B cell (primary cell): ENCODE measurements around the gene RASGRF2. TPM values are rescaled to one million over a fixed set of nuclear protein-coding genes. Genes with fewer than 3 reads are reported as not detected.

Experiments
- ATAC-seq: fragments of 200-7000 bp; cut with Tn5 transposase; one replicate; pipeline ENCODE4 v1.10.0; 2021; ENCODE audit warnings: low read depth, mild to moderate bottlenecking, moderate number of reproducible peaks, moderate library complexity
- CTCF ChIA-PET: fragments of 350-600 bp; sonication (Branson Sonifier 250); formaldehyde crosslinking; loops from one replicate; lab custom pipeline; 2021; ENCODE audit warnings: antibody characterized with exemption, inconsistent platforms; lab: Charles Lee
- POLR2A ChIA-PET: fragments of 350-600 bp; sonication (Branson Sonifier 250); formaldehyde crosslinking; loops from one replicate; lab custom pipeline; 2021; ENCODE audit warnings: antibody characterized with exemption; lab: Charles Lee
- DNase-seq: peaks from one replicate; pipeline ENCODE4 v3.0.0; 2013
- H2AFZ ChIP-seq: 2 replicates; pipeline ENCODE4 v1.6.1; 2012; ENCODE audit warnings: mild to moderate bottlenecking, low read depth, low read length; ENCODE audit not compliant: insufficient read depth, poor library complexity, severe bottlenecking
- H3K27ac ChIP-seq, 2 donors: 1 replicate in 1 of 2; 2 replicates in 1 of 2; pipeline ENCODE4 v1.5.1; 2012 to 2013; ENCODE audit warnings: low read length in 2 of 2, mild to moderate bottlenecking in 2 of 2, moderate library complexity in 1 of 2
- H3K27me3 ChIP-seq, 4 experiments: fragments of 200-600 bp in 1 of 4; sonication (generic) in 1 of 4; replicated peaks in 1 of 4; 1 replicate in 2 of 4; 2 replicates in 2 of 4; pipeline versions ENCODE4 v1.6.1 to v1.7.0; 2013 to 2016; ENCODE audit warnings: low read length in 3 of 4, mild to moderate bottlenecking in 2 of 4, mixed read lengths in 1 of 4, moderate library complexity in 1 of 4; ENCODE audit not compliant: insufficient read depth in 4 of 4, control insufficient read depth in 3 of 4; ENCODE audit errors: control extremely low read depth in 1 of 4
- H3K36me3 ChIP-seq, 2 experiments: replicated peaks in 1 of 2; 1 replicate in 1 of 2; 2 replicates in 1 of 2; pipeline versions ENCODE4 v1.6.1 to v1.7.1; 2013; ENCODE audit warnings: low read length in 1 of 2; ENCODE audit not compliant: insufficient read depth in 2 of 2, control insufficient read depth in 1 of 2; ENCODE audit errors: control extremely low read depth in 1 of 2, extremely low read depth in 1 of 2
- H3K4me1 ChIP-seq, 2 donors: fragments of 200-600 bp in 1 of 2; sonication (generic) in 1 of 2; 1 replicate in 1 of 2; 2 replicates in 1 of 2; pipeline versions ENCODE4 v1.5.1 to v1.6.1; 2013 to 2017; ENCODE audit warnings: low read length in 2 of 2; ENCODE audit not compliant: control insufficient read depth in 2 of 2, insufficient read depth in 2 of 2
- H3K4me2 ChIP-seq: replicated peaks from 2 replicates; pipeline ENCODE3; 2012; ENCODE audit warnings: mild to moderate bottlenecking, low read depth, low read length; ENCODE audit not compliant: poor library complexity, severe bottlenecking
- H3K4me3 ChIP-seq, 5 experiments: fragments of 200-600 bp in 1 of 5; sonication (generic) in 1 of 5; 1 replicate in 3 of 5; 2 replicates in 2 of 5; pipeline versions ENCODE4 v1.5.1 to v1.7.0; 2011 to 2016; ENCODE audit warnings: low read length in 4 of 5, mild to moderate bottlenecking in 4 of 5, low read depth in 2 of 5, control low read depth in 1 of 5, moderate library complexity in 1 of 5; ENCODE audit not compliant: insufficient read depth in 1 of 5; ENCODE audit errors: control extremely low read depth in 1 of 5, extremely low read depth in 1 of 5
- H3K79me2 ChIP-seq: fragments of 200-600 bp; sonication (generic); one replicate; pipeline ENCODE4 v1.6.0; 2016; ENCODE audit warnings: low read length; ENCODE audit not compliant: control insufficient read depth, insufficient read depth
- H3K9ac ChIP-seq: fragments of 200-600 bp; sonication (generic); 2 replicates; pipeline ENCODE4 v1.6.1; 2017; ENCODE audit warnings: mild to moderate bottlenecking, low read length, moderate library complexity
- H3K9me3 ChIP-seq, 3 donors: one replicate each; pipeline versions ENCODE4 v1.6.1 to v1.7.1; 2013; ENCODE audit warnings: low read length in 2 of 3; ENCODE audit not compliant: control insufficient read depth in 2 of 3, insufficient read depth in 1 of 3; ENCODE audit errors: control extremely low read depth in 1 of 3
- H4K20me1 ChIP-seq: 2 replicates; pipeline ENCODE4 v1.6.0; 2012; ENCODE audit warnings: mild to moderate bottlenecking, low read length; ENCODE audit not compliant: insufficient read depth, control insufficient read depth, poor library complexity, severe bottlenecking
- H3K27ac Mint-ChIP-seq: one replicate; pipeline ENCODE4 v1.8.0; 2021; ENCODE audit warnings: mixed read lengths
- H3K27me3 Mint-ChIP-seq: one replicate; pipeline ENCODE4 v1.8.0; 2021; ENCODE audit warnings: mixed read lengths
- H3K4me1 Mint-ChIP-seq: one replicate; pipeline ENCODE4 v1.8.0; 2021; ENCODE audit warnings: mixed read lengths
- H3K4me3 Mint-ChIP-seq: one replicate; pipeline ENCODE4 v1.8.0; 2021; ENCODE audit warnings: mixed read lengths
- H3K9me3 Mint-ChIP-seq: one replicate; pipeline ENCODE4 v1.8.0; 2022; ENCODE audit warnings: mixed read lengths; ENCODE audit not compliant: insufficient read depth
- CTCF ChIP-seq: fragments of 200-600 bp; IDR thresholded peaks from one replicate; pipeline ENCODE4 v1.8.0; 2022; ENCODE audit warnings: antibody characterized with exemption, mild to moderate bottlenecking
- EZH2 ChIP-seq: IDR thresholded peaks from 2 replicates; pipeline ENCODE4 v1.6.1; 2012; ENCODE audit warnings: borderline replicate concordance, low read depth, mild to moderate bottlenecking, moderate library complexity, low read length; ENCODE audit not compliant: insufficient read depth, poor library complexity, severe bottlenecking
- WGBS: methylation state at CpG from one replicate; pipeline ENCODE4 v1.1.5; 2013; ENCODE audit warnings: missing lambda C conversion rate; ENCODE audit not compliant: insufficient coverage; 5-methylcytosine and 5-hydroxymethylcytosine counted together
- intact Hi-C: fragments of 100-400 bp; cut with micrococcal nuclease; formaldehyde crosslinking; loops from one replicate; pipeline ENCODE4 v1.10.0; 2022
- polyA plus RNA-seq: library from polyadenylated mRNA; depleted of rRNA; stranded (reverse); fragments of >200 nt; gene quantifications from 2 replicates; pipeline ENCODE4 v1.2.3, GENCODE V29; 2012
- total RNA-seq, 2 donors: library from RNA; stranded (reverse); fragments of 120-200 nt in 1 of 2; gene quantifications; 1 replicate in 1 of 2; 2 replicates in 1 of 2; pipeline versions ENCODE4 v1.2.3 to v1.2.4, GENCODE V29; 2013 to 2022

RASGRF2 gene
- total and polyA plus RNA-seq, 2 donors (not counting 1 experiment from before 2014, with no cell fraction given), result 0.04 to 0.37 TPM

GRCh38 chr5:81078930-81079329 lies 118.8 kb downstream of the RASGRF2 start:
- POLR2A ChIA-PET, result no interaction called here
- DNase-seq, result no peak
- no peaks in the 10 kb centered on the region for H3K4me1 ChIP-seq
- H3K4me3 ChIP-seq, result no peak overlapping the region
- Mint-ChIP-seq H3K27ac (no peak overlapping the region), H3K27me3 (peaks cover 12% of the 10 kb centered on the region), H3K4me3 (no peak overlapping the region), H3K4me1 (no peaks in the 10 kb centered on the region), H3K9me3 (no peaks in the 10 kb centered on the region)
- no peaks in the 10 kb centered on the region for H3K36me3 ChIP-seq
- peaks cover 0 to 3% (median 2%) of the 10 kb centered on the region in 3 donors for H3K9me3 ChIP-seq
- no peak for TF ChIP-seq CTCF
- TF ChIP-seq EZH2, result no peak
- WGBS, result 100% methylated on average over 1 of the region's 2 CpGs
- H4K20me1 ChIP-seq, result no peaks in the 10 kb centered on the region
- intact Hi-C loops, result no loop called here
- H3K27ac ChIP-seq, result no peak overlapping the region
- H2AFZ ChIP-seq, result no peak overlapping the region
- H3K79me2 ChIP-seq, result no peaks in the 10 kb centered on the region
- ATAC-seq, result no peak
- CTCF ChIA-PET, result no interaction called here
- H3K9ac ChIP-seq, result no peak overlapping the region
- H3K27me3 ChIP-seq, result no peaks in the 10 kb centered on the region
- no peak overlapping the region for H3K4me2 ChIP-seq

GRCh38 chr5:81080809-81081460 lies 120.8 kb downstream of the RASGRF2 start:
- Mint-ChIP-seq H3K27ac (no peak overlapping the region), H3K4me1 (no peaks in the 10 kb centered on the region), H3K4me3 (no peak overlapping the region), H3K27me3 (peaks cover 12% of the 10 kb centered on the region), H3K9me3 (no peaks in the 10 kb centered on the region)
- no peak overlapping the region for H3K4me3 ChIP-seq
- no peak overlapping the region for H3K4me2 ChIP-seq
- peaks cover 0 to 6% (median 0%) of the 10 kb centered on the region in 4 experiments for H3K27me3 ChIP-seq
- H3K9ac ChIP-seq, result no peak overlapping the region
- POLR2A ChIA-PET, result no interaction called here
- no peak for ATAC-seq
- no peak overlapping the region for H3K27ac ChIP-seq
- intact Hi-C loops, result no loop called here
- H3K9me3 ChIP-seq, result peaks cover 0 to 3% (median 2%) of the 10 kb centered on the region in 3 donors
- WGBS, result 94% methylated on average over 8 of the region's 9 CpGs
- H3K36me3 ChIP-seq, result no peaks in the 10 kb centered on the region
- H3K79me2 ChIP-seq, result no peaks in the 10 kb centered on the region
- no peak for DNase-seq
- no peaks in the 10 kb centered on the region for H3K4me1 ChIP-seq
- CTCF ChIA-PET, result no interaction called here
- H2AFZ ChIP-seq, result no peak overlapping the region
- TF ChIP-seq CTCF, result no peak
- no peak for TF ChIP-seq EZH2
- H4K20me1 ChIP-seq, result no peaks in the 10 kb centered on the region
